NCI-H128 (cell line): ENCODE results near the gene DBX1.

Experiments
- DNase-seq: peaks from one replicate; lab custom pipeline; 2025; ENCODE audit not compliant: unreplicated experiment; lab: John Stamatoyannopoulos, UW

The DBX1 gene

DNA sequence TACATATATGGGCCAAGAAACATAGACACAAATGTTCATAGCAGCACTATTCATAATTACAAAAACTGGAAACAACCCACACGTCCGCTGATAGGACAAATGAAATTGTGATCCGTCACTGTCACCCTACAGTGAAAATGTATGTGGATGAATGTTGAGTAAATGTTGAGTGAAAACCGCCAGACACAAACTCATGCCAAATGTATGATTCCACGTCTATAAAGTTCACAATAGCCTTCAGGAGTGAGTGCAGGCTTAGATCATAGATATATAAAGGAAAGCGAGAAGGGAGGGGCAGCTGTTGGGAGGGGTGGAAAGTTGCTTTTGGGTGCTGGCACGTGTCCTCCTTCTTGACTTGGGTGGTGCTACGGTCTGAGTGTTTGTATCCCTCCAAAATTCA, 33.6 kb downstream of the DBX1 start:
- DNase-seq, result no peak

DNA sequence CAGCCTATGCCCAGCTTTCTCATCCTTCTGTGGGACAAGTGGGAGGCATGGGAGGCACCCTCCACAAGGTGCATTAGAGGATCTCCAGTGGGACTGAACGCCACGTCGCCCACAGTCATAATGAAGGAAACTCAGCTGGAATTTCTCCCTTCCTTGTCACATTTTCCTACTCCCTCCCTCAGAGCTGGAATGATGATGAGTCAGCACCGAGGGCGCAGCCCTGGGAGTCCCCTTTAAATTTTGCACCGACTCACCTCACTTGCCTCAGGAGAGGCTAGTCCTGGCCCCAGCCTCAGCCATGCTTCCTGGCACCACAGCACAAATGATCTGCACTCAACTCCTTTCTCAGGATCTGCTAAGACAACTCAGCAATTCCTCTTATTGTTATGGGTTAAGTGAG, 34.3 kb downstream of the DBX1 start:
- DNase-seq, result no peak

GRCh38 chr11:20122131-20122530, 38.1 kb downstream of the DBX1 start:
- DNase-seq, result no peak

DNA sequence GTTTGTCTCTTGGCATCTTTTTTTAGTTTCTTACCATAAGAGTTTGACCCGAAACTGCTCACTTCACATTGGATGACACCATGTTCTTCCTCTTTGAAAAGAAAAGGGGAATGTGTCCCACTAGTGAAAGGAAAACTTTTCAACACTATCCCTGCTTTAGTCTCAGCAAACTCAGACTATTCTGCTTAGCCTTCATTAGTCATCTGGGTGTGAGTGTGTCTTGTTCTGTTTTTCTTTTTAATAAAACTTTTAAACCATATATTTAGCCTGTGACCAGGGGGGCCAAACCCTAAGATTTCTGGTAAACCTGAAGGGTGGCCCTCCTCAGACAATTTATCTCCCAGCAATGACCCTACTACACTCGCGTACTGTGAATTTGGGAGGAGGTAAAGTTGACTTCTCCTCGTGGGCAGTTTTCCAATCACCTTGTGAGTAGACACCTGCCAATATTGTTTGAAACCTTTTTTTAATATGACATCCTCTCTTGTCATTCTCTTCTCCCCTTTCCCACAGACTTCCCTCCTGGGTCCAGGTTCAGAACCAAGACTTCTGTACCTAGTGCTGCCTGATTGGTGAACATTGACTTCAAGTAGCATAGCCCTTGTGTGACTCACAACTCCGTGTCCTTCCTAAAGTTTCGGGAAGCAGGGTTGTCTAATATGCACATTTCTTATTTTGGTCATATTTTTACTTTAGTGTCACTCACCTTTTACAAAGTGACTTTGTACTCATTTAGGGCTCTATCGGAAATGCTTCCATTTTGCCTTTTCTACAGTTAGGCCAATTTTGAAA, 39.9 kb downstream of the DBX1 start:
- DNase-seq, result no peak

- DNase-seq, result no peak
Observed at GRCh38 chr11:20119315-20119714, 41.0 kb downstream of the DBX1 start.

GRCh38 chr11:20118209-20118608, 42.1 kb downstream of the DBX1 start:
- no peak for DNase-seq

GRCh38 chr11:20117291-20117690, 43.0 kb downstream of the DBX1 start:
- no peak for DNase-seq

- no peak for DNase-seq
Observed at GRCh38 chr11:20116825-20117224, 43.5 kb downstream of the DBX1 start.

- no peak for DNase-seq
Observed at GRCh38 chr11:20114588-20114987, 45.7 kb downstream of the DBX1 start.

- DNase-seq, result no peak
Observed at GRCh38 chr11:20113149-20113438, 47.2 kb downstream of the DBX1 start.

GRCh38 chr11:20112291-20113148, 47.8 kb downstream of the DBX1 start:
- DNase-seq, result no peak

- no peak for DNase-seq
Observed at GRCh38 chr11:20111871-20112270, 48.4 kb downstream of the DBX1 start.

DNA sequence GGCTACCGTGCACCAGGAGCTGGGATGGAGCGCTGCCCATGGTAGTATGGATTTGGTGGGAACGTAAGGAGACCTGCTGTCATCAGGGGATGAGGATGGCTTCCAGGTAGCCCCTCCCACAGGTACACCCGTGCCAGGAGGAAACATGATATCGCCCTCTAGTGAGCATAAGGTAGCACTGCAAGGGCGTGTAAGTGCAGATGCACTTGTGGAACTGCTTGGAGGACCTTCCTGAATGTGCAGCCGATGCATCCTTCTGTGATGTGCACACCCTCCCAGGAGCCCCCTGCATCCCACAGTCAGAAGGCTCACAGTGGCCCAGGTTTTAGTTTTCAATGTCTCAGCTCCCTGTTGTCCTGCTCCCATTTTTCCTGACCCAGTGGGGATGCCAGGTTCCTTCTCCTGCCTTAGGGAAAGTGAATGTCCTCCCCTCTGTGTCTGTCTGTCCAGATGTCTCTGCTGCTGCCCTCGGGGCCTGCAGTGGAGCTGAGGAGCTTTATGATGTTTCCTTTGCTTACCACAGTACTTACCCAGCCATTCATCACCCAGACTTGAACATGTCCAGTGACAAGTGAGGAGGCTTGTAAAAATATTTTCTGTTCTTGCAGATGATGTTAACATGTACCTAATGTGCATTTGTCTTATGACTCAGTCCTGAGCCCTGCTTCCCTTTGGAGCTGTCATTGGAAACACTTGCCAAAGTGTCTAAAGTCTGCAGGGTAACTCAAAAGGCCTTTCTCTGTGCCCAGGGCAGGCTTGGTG, 49.2 kb downstream of the DBX1 start:
- DNase-seq, result peak; percentile 39

DNA sequence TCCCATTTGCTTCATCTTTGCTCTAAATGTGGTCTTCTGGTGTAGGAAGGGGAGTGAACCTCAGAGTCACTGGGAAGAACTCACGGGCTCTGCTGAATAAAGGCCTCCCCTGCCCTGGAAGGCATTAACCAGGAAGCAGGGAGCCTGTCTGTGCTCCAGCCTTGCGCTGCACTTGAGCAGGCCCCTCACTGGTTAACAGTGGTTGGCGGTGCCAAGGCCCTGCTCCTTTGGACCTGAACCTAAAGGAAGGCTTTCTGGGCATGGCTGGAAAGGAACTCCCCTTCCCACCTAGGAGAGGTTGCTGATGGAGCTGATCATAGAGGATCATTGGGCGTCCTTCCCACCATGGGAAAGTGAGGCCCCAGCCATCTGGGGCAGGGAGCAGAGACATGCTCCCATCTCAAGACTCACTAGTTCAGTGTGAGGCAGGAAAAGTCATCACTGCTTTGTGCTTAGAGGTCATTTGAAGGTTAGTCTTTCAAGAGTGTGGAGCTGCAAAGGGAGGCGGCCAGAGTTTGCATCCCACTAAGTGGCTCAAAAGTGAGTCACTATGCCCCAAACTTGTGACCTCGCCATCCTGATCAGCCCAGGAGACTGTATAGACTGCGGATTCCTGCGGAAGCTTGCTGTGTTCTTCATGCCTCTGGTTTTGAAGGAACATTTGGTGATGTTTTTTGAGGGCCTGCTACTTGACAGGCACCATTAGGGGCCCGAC, 50.4 kb downstream of the DBX1 start:
- no peak for DNase-seq
